DND-41 (cell line): ENCODE measurements around the gene KNTC1.

ENCODE experiments used
- EZH2 ChIP-seq: IDR thresholded peaks from 3 replicates; pipeline ENCODE4 v1.6.1; 2012; ENCODE audit warnings: borderline replicate concordance, low read depth, mild to moderate bottlenecking, moderate library complexity, low read length, inconsistent platforms; ENCODE audit not compliant: severe bottlenecking
- TF ChIP-seq, protein P1 (sequence below): IDR thresholded peaks from 2 replicates; pipeline ENCODE4 v1.5.1; 2012; ENCODE audit warnings: borderline replicate concordance, low read length, moderate library complexity, mild to moderate bottlenecking; ENCODE audit not compliant: poor library complexity, severe bottlenecking; ENCODE audit errors: extremely low read depth

DNA sequence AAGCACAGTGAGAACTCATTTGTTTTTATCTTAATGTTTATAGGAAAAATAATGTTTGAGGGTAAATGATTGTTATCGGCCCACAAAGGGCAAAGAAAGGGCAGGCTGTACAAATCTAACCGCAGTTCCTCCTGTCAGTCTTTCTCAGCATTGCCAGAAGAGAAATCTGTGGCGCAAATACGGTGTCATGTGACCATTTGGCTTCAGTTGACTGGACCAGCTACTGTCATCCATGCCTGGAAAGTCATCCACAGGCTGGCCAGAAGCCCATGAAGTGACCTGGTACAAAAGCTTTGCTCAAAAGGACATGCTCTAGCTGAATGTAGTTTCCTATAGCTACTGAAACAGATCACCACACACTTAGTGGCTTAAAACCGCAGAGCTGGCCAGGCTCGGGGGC is 132.5 kb downstream of the KNTC1 start:
- TF ChIP-seq, protein P1, sequence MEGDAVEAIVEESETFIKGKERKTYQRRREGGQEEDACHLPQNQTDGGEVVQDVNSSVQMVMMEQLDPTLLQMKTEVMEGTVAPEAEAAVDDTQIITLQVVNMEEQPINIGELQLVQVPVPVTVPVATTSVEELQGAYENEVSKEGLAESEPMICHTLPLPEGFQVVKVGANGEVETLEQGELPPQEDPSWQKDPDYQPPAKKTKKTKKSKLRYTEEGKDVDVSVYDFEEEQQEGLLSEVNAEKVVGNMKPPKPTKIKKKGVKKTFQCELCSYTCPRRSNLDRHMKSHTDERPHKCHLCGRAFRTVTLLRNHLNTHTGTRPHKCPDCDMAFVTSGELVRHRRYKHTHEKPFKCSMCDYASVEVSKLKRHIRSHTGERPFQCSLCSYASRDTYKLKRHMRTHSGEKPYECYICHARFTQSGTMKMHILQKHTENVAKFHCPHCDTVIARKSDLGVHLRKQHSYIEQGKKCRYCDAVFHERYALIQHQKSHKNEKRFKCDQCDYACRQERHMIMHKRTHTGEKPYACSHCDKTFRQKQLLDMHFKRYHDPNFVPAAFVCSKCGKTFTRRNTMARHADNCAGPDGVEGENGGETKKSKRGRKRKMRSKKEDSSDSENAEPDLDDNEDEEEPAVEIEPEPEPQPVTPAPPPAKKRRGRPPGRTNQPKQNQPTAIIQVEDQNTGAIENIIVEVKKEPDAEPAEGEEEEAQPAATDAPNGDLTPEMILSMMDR: no peak
- TF ChIP-seq EZH2: no peak
